Activated naive CD8-positive, alpha-beta T cell treated with anti-CD3 and anti-CD28 coated beads, Interleukin-2, amount 50 U/mL, for 24 hours (primary cell): ENCODE data around the gene CORT.

Experiments
- ATAC-seq: fragments of 150-1000 bp; cut with Tn5 transposase; one replicate; pipeline ENCODE4 v1.10.0; 2021
- DNase-seq: peaks from one replicate; pipeline ENCODE4 v3.0.0; 2021
- H3K27ac Mint-ChIP-seq: one replicate; pipeline ENCODE4 v1.8.0; 2021; ENCODE audit warnings: mild to moderate bottlenecking, mixed read lengths
- H3K27me3 Mint-ChIP-seq: one replicate; pipeline ENCODE4 v1.8.0; 2021; ENCODE audit warnings: mixed read lengths
- H3K36me3 Mint-ChIP-seq: one replicate; pipeline ENCODE4 v1.8.0; 2021; ENCODE audit warnings: low read depth, mixed read lengths
- H3K4me1 Mint-ChIP-seq: one replicate; pipeline ENCODE4 v1.8.0; 2021; ENCODE audit warnings: mixed read lengths
- H3K4me3 Mint-ChIP-seq: one replicate; pipeline ENCODE4 v1.8.0; 2021; ENCODE audit warnings: mild to moderate bottlenecking, moderate library complexity, mixed read lengths
- H3K9me3 Mint-ChIP-seq: one replicate; pipeline ENCODE4 v1.8.0; 2021; ENCODE audit warnings: mixed read lengths

Gene CORT

DNA sequence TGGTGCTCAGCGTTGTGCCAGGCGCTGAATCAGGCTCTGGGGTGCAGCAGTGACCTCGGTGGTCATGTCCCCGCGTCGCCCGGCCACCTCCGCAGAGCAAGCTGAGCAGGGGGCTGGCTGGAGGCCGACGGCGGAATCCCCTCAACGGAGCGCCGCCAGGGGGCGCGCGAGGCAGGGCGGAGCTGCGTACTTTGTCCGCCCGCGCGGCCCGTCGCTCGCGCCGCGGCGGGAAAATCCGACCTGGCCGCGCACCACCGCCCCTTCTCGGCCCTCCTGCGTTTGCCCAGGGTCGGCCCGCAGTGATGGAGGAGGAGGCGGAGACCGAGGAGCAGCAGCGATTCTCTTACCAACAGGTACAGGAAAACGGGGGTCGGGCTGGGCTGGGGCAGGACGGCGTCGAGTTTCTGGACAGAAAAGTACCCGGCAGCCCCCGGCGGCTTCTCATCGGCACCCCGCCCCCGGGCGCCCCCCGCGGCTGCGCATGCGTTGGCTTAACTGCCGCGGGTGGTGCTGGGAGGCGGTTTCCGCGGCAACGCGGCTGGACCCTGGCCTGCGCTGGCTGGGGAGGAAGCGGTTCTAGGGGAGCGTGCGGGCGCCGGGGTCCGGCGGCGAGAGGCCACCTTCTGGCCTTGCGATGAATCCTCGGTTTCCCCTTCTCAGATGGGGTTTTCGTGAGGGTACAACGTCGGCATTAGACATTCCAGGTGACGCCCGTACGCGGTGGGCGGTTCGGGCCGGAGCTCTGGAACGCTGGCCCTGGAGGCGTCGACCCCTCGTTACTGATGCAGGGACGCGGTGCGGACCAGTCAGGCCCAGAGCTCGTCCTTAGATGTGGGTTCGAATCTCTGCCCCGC lies 19.4 kb upstream of the CORT start, which contains the start of gene CENPS:
CENPS (plus strand) TSS at position 218 of the 854 bp plus-strand sequence; CDS start at position 303, 85 bp downstream.
- DNase-seq: peak; percentile 93
- Mint-ChIP-seq H3K27ac (peak within 1 kb of the TSS; percentile 91), H3K36me3 (no peaks in the 10 kb centered on the region), H3K4me3 (peak within 1 kb of the TSS; percentile 87), H3K4me1 (peaks cover 27% of the 10 kb centered on the region), H3K27me3 (no peaks in the 10 kb centered on the region), H3K9me3 (no peaks in the 10 kb centered on the region)
- ATAC-seq: peak; percentile 86

DNA sequence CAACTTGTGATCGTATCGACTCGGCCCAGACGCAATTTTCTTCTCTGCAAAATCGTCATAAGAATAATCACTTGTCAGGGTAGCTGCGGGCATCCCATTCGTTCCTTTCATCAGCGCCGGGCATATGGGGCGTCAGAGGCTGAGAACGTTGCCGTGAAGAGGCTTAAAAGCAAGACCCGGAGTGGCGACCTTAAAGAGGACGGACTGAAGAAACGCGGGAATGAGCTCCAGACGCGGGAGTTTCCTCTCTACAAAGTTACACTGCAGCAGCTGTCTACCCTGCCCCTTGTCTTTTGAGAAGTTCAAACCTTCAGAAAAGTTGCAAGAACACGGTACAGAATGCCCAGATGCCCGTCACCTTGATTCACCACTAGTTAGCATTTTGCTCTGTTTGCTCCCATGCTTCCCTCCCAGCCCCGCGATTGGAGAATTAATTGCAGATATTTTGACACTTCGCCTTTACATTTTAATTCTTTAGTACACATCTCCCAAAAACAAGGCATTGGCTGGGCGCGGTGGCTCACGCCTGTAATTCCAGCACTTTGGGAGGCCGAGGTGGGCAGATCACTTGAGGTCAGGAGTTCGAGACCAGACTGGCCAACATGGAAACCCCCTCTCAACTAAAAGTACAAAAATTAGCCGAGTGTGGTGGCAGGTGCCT lies 18.6 kb upstream of the CORT start:
- Mint-ChIP-seq H3K27ac (peak overlapping the region; percentile 91), H3K36me3 (no peaks in the 10 kb centered on the region), H3K27me3 (no peaks in the 10 kb centered on the region), H3K4me1 (peaks cover 27% of the 10 kb centered on the region), H3K4me3 (peak overlapping the region; percentile 87), H3K9me3 (no peaks in the 10 kb centered on the region)
- DNase-seq (peak; percentile 25), ATAC-seq (peak; percentile 4)

DNA sequence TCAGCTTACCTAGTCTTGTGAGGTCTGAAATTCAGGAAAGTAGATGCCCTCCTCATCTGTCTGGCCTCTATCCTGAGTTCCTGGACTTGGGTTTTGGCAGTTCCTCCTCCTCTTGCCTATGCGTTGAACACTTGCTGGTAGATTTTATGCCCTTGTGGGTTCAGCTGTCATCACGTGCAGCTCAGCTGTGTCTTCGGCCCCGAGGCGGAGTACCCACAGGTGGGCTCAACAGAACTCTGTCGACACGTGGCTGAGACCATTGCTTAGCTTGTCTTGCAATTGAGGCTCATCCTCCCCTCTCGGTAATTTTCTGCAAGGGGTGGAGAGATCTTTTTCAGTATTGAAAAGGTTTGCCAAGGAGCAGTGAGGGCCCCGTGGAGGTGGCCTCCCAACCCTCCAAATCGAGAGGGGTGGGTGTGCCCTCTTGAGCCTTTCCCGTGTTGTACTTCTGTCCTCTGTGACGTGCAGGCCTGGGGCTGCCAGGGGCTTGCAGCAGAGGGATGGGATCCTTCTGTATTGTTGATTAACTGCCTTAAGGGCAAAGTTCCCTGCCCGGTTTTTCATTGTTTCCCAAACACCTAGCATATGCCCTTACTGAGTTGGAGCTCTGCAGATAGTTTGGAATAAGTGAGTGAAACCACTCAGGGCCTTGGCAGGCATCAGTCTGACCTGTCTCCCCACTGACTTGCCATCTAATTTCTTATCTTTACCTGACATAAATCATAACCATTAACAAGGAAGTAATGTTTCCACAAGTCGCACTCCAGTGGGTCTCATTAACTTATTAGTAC lies 16.7 kb upstream of the CORT start:
- H3K27ac Mint-ChIP-seq: no peak overlapping the region

DNA sequence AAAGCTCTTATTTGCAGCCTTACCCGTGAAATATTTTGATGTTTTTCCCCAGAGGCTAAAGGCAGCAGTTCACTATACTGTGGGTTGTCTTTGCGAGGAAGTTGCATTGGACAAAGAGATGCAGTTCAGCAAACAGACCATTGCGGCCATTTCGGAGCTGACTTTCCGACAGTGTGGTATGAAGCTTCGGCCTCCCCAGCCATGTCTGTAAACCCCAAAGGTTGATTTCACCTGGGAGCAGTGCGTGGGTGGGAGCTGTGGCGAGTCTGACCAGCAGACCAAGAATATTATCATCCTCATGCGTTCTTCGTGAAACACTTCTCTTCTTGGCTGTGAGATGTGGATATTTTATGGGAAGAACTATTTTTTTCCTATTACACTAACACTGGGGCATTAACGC lies 16.0 kb upstream of the CORT start:
- DNase-seq: no peak
- Mint-ChIP-seq H3K9me3 (no peaks in the 10 kb centered on the region), H3K27ac (no peak overlapping the region), H3K4me3 (no peak overlapping the region), H3K36me3 (no peaks in the 10 kb centered on the region), H3K27me3 (no peaks in the 10 kb centered on the region), H3K4me1 (peaks cover 23% of the 10 kb centered on the region)
- ATAC-seq: no peak

More for the DNA sequence above, 16.7 kb upstream of the CORT start:
- H3K9me3 Mint-ChIP-seq: no peaks in the 10 kb centered on the region
- no peak overlapping the region for H3K4me3 Mint-ChIP-seq
- ATAC-seq: no peak
- H3K4me1 Mint-ChIP-seq: peaks cover 25% of the 10 kb centered on the region
- H3K36me3 Mint-ChIP-seq: no peaks in the 10 kb centered on the region
- DNase-seq: no peak
- no peaks in the 10 kb centered on the region for H3K27me3 Mint-ChIP-seq

DNA sequence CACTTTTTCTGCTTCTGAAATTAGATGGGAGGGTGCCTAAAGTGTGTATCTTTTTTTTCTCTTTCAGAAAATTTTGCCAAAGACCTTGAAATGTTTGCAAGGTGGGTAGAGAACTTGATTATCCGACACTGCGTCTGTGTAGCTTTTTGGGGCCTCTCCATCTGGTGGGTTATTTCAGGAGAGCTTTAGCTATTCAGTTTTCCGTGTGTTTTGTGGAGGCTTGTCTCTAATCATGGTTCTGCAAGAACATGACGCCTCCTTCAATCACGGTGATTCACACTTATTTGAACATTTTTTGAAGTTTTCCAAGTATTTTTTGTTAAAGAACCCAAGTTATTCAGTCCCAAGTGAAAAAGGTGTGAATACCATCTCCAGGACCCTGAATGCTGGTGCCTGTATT lies 15.2 kb upstream of the CORT start:
- Mint-ChIP-seq H3K27me3 (no peaks in the 10 kb centered on the region), H3K9me3 (no peaks in the 10 kb centered on the region), H3K27ac (no peak overlapping the region), H3K36me3 (no peaks in the 10 kb centered on the region), H3K4me3 (no peak overlapping the region), H3K4me1 (peaks cover 20% of the 10 kb centered on the region)
- ATAC-seq (no peak), DNase-seq (no peak)

DNA sequence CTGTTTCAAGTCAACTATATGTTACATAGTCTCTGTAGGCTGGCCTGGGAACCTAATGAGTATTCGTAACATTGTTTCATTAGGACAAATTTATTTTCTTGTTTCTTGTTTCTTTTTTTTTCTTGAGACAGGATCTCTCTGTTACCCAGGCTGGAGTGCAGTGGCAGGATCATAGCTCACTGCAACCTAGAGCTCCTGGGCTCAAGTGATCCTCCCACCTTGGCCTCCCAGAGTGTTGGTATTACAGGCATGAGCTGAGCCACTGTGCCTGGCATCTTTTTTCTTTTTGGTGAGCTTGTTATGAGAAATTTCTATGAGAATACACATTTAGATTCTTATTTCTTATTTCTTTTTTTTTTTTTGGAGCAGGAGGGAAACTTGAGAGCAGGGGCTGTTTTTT lies 12.8 kb upstream of the CORT start:
- H3K27ac Mint-ChIP-seq: no peak overlapping the region

DNA sequence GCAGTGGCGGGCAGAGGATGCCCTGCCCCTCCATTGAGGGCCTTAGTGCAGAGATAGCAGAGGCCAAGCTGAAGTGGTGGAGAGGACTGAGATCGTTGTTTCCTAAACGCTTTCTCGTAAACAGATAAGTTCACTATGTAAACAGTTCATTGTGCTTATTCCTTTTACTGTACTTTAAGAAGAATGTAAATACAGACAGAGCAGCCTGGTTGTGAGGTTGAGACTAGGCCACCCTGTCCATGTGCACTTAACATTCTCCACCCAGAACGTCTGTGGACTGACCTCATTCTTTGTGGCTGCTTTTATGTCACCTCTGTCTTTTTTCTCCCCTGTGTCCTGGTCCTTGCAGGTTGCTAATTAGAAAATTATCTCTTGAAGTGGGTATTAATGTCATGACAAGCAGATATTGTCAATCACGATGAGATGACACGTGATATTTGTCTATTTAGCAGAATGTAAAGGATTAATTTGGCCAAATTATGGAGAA lies 11.1 kb upstream of the CORT start:
- Mint-ChIP-seq H3K36me3 (peaks cover 8% of the 10 kb centered on the region), H3K4me3 (no peak overlapping the region), H3K27me3 (no peaks in the 10 kb centered on the region), H3K9me3 (no peaks in the 10 kb centered on the region), H3K27ac (no peak overlapping the region), H3K4me1 (no peaks in the 10 kb centered on the region)
- no peak for ATAC-seq
- DNase-seq: no peak

More for the DNA sequence above, 12.8 kb upstream of the CORT start:
- Mint-ChIP-seq H3K36me3 (peaks cover 6% of the 10 kb centered on the region), H3K27me3 (no peaks in the 10 kb centered on the region), H3K4me1 (peaks cover 2% of the 10 kb centered on the region), H3K9me3 (no peaks in the 10 kb centered on the region), H3K4me3 (no peak overlapping the region)
- ATAC-seq: no peak
- no peak for DNase-seq

DNA sequence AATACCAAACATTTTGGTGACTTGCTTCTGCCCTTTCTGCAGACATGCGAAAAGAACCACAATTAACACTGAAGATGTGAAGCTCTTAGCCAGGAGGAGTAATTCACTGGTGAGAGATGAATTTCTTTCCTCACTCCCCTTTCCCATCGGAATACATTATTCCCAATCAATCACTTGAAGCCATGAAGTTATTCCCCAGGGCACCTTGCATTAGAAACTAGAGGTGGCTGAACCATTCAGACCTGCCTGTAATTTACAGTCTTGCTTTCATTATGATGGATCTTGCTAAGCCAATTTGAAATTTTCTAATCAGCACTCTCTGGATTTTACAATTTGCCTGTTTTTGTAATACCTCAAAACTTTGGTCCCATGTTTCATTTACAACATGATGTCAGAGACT lies 9.5 kb upstream of the CORT start:
- Mint-ChIP-seq H3K27ac (no peak overlapping the region), H3K27me3 (no peaks in the 10 kb centered on the region), H3K9me3 (no peaks in the 10 kb centered on the region), H3K36me3 (peaks cover 12% of the 10 kb centered on the region), H3K4me1 (no peaks in the 10 kb centered on the region), H3K4me3 (no peak overlapping the region)
- ATAC-seq (no peak), DNase-seq (no peak)

DNA sequence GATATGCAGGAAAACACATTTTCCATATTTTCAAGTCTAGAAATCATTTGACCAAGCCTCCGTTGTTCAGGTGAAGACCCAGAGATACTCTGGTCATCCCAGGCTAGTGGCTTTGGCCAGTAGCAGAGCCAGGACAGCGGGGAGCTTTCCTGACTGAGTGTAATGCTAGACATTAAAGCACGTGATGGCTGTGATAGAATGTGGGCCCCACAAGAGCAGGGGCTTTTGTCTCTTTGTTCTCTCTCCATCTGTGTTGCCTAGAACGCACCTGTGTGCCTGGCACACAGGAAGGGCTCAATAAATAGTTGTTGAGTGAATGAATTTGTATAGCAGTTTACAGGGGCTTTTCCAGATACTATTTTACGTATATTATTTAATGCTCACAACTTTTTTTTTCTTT lies 9.0 kb upstream of the CORT start:
- H3K27ac Mint-ChIP-seq: no peak overlapping the region
- H3K4me3 Mint-ChIP-seq: no peak overlapping the region
- H3K9me3 Mint-ChIP-seq: no peaks in the 10 kb centered on the region
- ATAC-seq (no peak), DNase-seq (no peak)
- H3K36me3 Mint-ChIP-seq: peaks cover 12% of the 10 kb centered on the region
- H3K4me1 Mint-ChIP-seq: no peaks in the 10 kb centered on the region
- no peaks in the 10 kb centered on the region for H3K27me3 Mint-ChIP-seq

DNA sequence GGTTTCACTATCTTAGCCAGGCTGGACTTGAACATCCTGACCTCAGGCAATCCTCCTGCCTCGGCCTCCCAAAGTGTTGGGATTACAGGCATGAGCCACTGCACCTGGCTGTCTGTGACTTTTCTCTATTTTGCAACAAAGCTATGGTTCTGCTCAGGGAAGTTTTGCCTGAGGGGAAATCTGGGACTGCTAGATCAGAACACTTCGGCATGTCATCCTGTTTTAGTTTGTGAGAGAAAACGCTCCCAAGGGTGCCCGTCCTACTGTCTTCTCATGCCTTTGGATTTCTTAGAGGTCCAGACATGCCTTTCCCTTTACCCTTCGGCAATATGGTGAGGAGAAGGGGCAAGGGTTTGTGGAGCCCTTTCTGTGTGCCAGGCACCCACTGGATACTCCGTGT lies 5.6 kb upstream of the CORT start:
- peaks cover 14% of the 10 kb centered on the region for H3K36me3 Mint-ChIP-seq
- H3K27me3 Mint-ChIP-seq: no peaks in the 10 kb centered on the region
- H3K27ac Mint-ChIP-seq: no peak overlapping the region
- ATAC-seq (no peak), DNase-seq (no peak)
- H3K9me3 Mint-ChIP-seq: no peaks in the 10 kb centered on the region
- peaks cover 2% of the 10 kb centered on the region for H3K4me1 Mint-ChIP-seq
- H3K4me3 Mint-ChIP-seq: no peak overlapping the region

DNA sequence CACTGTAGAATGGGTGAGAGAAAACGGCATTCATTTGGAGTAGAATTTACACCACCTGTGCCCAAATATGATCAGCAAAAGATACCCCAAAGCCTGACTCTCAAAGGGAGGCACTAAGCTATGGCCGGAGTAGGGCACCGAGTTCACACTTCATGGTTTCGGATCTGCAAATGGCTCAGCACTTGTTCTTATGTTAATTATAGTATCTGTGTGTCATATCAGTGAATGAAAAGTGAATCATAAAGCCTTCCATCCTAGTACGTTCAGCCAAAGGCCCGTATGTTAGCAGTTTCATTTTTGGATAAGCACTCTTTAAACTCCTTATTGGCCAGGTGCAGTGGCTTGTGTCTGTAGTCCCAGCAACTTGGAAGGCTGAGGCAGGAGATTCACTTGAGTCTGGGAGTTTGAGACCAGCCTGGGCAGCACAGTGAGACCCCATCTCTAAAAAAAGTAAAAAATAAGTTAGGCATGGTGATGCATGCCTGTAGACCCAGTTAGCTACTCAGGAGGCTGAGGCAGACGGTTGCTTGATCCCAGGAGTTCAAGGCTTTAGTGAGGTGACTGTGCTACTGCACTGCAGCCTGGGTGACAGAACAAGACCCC lies 4.9 kb upstream of the CORT start:
- Mint-ChIP-seq H3K27ac (no peak overlapping the region), H3K36me3 (peaks cover 14% of the 10 kb centered on the region), H3K4me1 (peaks cover 2% of the 10 kb centered on the region), H3K9me3 (no peaks in the 10 kb centered on the region), H3K4me3 (no peak overlapping the region), H3K27me3 (no peaks in the 10 kb centered on the region)
- ATAC-seq (no peak), DNase-seq (no peak)

DNA sequence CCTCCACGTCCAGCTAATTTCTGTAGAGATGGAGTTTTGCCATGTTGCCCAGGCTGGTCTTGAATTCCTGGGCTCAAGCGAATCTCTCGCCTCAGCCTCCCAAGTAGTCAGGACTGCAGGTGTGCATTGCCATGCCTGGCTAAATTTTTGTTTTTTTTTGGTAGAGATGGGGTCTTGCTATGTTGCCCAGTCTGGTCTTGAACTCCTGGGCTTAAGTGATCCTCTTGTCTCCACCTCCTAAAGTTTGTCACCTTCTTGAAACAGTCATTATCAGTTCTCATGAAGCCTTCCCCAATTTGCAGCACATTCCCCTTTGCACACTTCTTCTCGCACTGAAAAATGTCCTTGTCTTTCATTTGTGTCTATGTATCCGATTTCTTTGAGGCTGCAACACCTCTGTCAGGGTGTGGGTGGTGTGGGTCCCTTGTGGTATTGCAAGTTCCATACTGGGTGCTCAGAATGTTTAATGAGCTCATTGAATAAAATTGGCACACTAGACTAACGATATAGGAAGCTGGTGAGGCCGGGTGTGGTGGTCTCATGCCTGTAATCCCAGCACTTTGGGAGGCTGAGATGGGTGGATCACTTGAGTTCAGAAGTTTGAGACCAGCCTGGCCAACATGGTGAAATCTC lies 2.9 kb upstream of the CORT start:
- no peak overlapping the region for H3K27ac Mint-ChIP-seq
- peaks cover 9% of the 10 kb centered on the region for H3K36me3 Mint-ChIP-seq
- DNase-seq: no peak
- H3K4me1 Mint-ChIP-seq: peaks cover 2% of the 10 kb centered on the region
- ATAC-seq: no peak
- H3K27me3 Mint-ChIP-seq: no peaks in the 10 kb centered on the region
- H3K4me3 Mint-ChIP-seq: no peak overlapping the region
- no peaks in the 10 kb centered on the region for H3K9me3 Mint-ChIP-seq

DNA sequence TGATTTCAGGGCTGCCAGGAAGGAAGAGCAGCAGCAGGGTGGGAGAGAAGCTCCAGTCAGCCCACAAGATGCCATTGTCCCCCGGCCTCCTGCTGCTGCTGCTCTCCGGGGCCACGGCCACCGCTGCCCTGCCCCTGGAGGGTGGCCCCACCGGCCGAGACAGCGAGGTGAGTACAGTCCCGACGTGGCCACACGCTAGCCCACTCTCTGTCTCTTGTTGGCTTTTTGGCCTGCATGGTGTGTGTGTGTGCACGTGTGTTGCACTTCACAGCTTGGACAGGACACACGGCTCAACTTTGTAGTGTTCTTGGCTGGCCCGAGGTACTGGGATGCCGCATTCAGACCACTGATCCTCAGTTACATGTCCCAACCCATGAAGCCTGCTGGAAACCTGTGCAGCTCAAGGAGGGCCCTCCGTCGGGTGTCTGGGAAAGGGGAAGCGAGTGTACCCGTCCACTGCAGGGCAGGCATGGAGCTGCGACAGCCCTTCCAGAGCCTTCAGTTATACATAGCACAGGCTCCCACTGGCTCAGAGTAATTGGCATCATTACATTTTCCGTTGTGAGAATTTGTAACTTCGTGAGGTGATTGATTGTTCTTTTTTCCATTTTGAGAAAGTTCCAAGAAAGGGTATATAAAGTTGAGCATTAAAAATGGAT lies 454 bp downstream of the CORT start:
- no peak for DNase-seq
- H3K27ac Mint-ChIP-seq: no peak overlapping the region
- peaks cover 2% of the 10 kb centered on the region for H3K4me1 Mint-ChIP-seq
- no peaks in the 10 kb centered on the region for H3K9me3 Mint-ChIP-seq
- no peak for ATAC-seq
- H3K27me3 Mint-ChIP-seq: no peaks in the 10 kb centered on the region
- H3K36me3 Mint-ChIP-seq: peaks cover 2% of the 10 kb centered on the region
- H3K4me3 Mint-ChIP-seq: no peak overlapping the region
